PC-9 (cell line): ENCODE results near the gene C5orf46.
"Not testable (repeated sequence)": the region's sequence is repeated elsewhere in the genome, so short reads cannot be mapped to it uniquely, and the experiment has no call there.

Experiments
- EZH2 ChIP-seq: fragments of 200-600 bp; sonication (generic); IDR thresholded peaks from 2 replicates; pipeline ENCODE4 v1.8.0; 2017; ENCODE audit warnings: antibody characterized with exemption, low read depth
- TF ChIP-seq, protein P1 (sequence below): fragments of 200-600 bp; sonication (generic); conservative IDR thresholded peaks from 2 replicates; pipeline ENCODE4 v1.6.1; 2017; ENCODE audit warnings: mixed run types, antibody characterized with exemption, mild to moderate bottlenecking, moderate library complexity

- TF ChIP-seq, protein P1, sequence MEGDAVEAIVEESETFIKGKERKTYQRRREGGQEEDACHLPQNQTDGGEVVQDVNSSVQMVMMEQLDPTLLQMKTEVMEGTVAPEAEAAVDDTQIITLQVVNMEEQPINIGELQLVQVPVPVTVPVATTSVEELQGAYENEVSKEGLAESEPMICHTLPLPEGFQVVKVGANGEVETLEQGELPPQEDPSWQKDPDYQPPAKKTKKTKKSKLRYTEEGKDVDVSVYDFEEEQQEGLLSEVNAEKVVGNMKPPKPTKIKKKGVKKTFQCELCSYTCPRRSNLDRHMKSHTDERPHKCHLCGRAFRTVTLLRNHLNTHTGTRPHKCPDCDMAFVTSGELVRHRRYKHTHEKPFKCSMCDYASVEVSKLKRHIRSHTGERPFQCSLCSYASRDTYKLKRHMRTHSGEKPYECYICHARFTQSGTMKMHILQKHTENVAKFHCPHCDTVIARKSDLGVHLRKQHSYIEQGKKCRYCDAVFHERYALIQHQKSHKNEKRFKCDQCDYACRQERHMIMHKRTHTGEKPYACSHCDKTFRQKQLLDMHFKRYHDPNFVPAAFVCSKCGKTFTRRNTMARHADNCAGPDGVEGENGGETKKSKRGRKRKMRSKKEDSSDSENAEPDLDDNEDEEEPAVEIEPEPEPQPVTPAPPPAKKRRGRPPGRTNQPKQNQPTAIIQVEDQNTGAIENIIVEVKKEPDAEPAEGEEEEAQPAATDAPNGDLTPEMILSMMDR: not testable (repeated sequence)
- TF ChIP-seq EZH2: not testable (repeated sequence)
Observed at GRCh38 chr5:147871980-147872549, 34.3 kb downstream of the C5orf46 start.
